ENCODE data around the gene ATP6V0B. TPM values are rescaled to one million over a fixed set of nuclear protein-coding genes. Genes with fewer than 3 reads are reported as not detected.
A peak's percentile ranks its signal among the peaks of the same experiment; 100 is the strongest.

The ATP6V0B gene
- total RNA-seq, 4 donors from 2014 or later, result 70.1 to 169 (median 135) TPM

- Histone ChIP-seq H3K27me3 (no peaks in the 10 kb centered on the region), H3K9me3 (no peaks in the 10 kb centered on the region), H3K27ac (peak within 1 kb of the TSS; percentile 14 to 63 (median 45)), H3K4me1 (peaks cover 15 to 37% (median 20%) of the 10 kb centered on the region in 3 donors), H3K36me3 (peaks cover 5 to 50% (median 8%) of the 10 kb centered on the region in 3 donors), H3K4me3 (peak within 1 kb of the TSS; percentile 66 to 84 (median 78))
- intact Hi-C loops (cut with DNase I), result no loop called here
- 2% methylated on average over 14 to 26 of the region's 47 CpGs for WGBS, 2 donors
- TF ChIP-seq CTCF (IDR thresholded peaks at IDR 0.05), result peak in 3 of 6 experiments; percentile 17 to 32 (median 27)
- TF ChIP-seq POLR2A (IDR thresholded peaks at IDR 0.05), result no peak
- DNase-seq, result peak; percentile 91
Measured at GRCh38 chr1:43969746-43970466, 4.9 kb upstream of the ATP6V0B start, which contains the start of gene DPH2. Gene DPH2, plus strand, starts transcription at chr1:43970010. Its CDS starts 166 bp downstream, at chr1:43970176.

GRCh38 chr1:43970502-43970901, 4.3 kb upstream of the ATP6V0B start:
- peaks cover 5 to 46% (median 8%) of the 10 kb centered on the region in 3 donors for H3K36me3 ChIP-seq
- H3K4me1 ChIP-seq, result peaks cover 17 to 39% (median 20%) of the 10 kb centered on the region in 3 donors
- H3K9me3 ChIP-seq, result no peaks in the 10 kb centered on the region
- TF ChIP-seq POLR2A (IDR thresholded peaks at IDR 0.05) (no peak), CTCF (IDR thresholded peaks at IDR 0.05) (no peak)
- WGBS, 2 donors, result 35 to 70% methylated on average over 3 to 5 of the region's 5 CpGs
- peak overlapping the region; percentile 14 to 63 (median 45) for H3K27ac ChIP-seq
- peak overlapping the region; percentile 66 to 84 (median 78) for H3K4me3 ChIP-seq
- no peaks in the 10 kb centered on the region for H3K27me3 ChIP-seq
- no peak for DNase-seq
- intact Hi-C loops (cut with DNase I), result no loop called here

GRCh38 chr1:43970911-43971310, 3.8 kb upstream of the ATP6V0B start:
- no peak for TF ChIP-seq POLR2A (IDR thresholded peaks at IDR 0.05)
- no peak for TF ChIP-seq CTCF (IDR thresholded peaks at IDR 0.05)
- Histone ChIP-seq H3K4me3 (peak overlapping the region in 2 of 4 donors; percentile 66 to 83), H3K36me3 (peaks cover 4 to 43% (median 5%) of the 10 kb centered on the region in 3 donors), H3K27me3 (no peaks in the 10 kb centered on the region), H3K9me3 (no peaks in the 10 kb centered on the region), H3K4me1 (peaks cover 21 to 43% (median 24%) of the 10 kb centered on the region in 3 donors), H3K27ac (no peak overlapping the region)
- intact Hi-C loops (cut with DNase I), result no loop called here
- 80 to 93% methylated on average over 8 to 9 of the region's 9 CpGs for whole genome bisulfite sequencing, 2 donors
- DNase-seq, result no peak

GRCh38 chr1:43971336-43971980, 3.3 kb upstream of the ATP6V0B start:
- intact Hi-C loops (cut with DNase I), result no loop called here
- Histone ChIP-seq H3K36me3 (peaks cover 1 to 43% (median 7%) of the 10 kb centered on the region in 3 donors), H3K4me1 (peaks cover 26 to 48% (median 30%) of the 10 kb centered on the region in 3 donors), H3K4me3 (no peak overlapping the region), H3K27me3 (no peaks in the 10 kb centered on the region), H3K27ac (no peak overlapping the region), H3K9me3 (no peaks in the 10 kb centered on the region)
- no peak for DNase-seq
- TF ChIP-seq POLR2A (IDR thresholded peaks at IDR 0.05) (no peak), CTCF (IDR thresholded peaks at IDR 0.05) (no peak)
- WGBS, 2 donors, result 85 to 100% methylated on average over 3 to 11 of the region's 17 CpGs

GRCh38 chr1:43973981-43974442, 748 bp upstream of the ATP6V0B start:
- H3K27me3 ChIP-seq, result no peaks in the 10 kb centered on the region
- no peak for TF ChIP-seq CTCF (IDR thresholded peaks at IDR 0.05)
- TF ChIP-seq POLR2A (IDR thresholded peaks at IDR 0.05), result no peak
- intact Hi-C loops (cut with DNase I), result no loop called here
- WGBS, 2 donors, result 29 to 31% methylated on average over 9 of the region's 9 CpGs
- H3K4me1 ChIP-seq, result peaks cover 40 to 72% (median 47%) of the 10 kb centered on the region in 3 donors
- H3K4me3 ChIP-seq, result peak overlapping the region; percentile 62 to 99 (median 86)
- H3K36me3 ChIP-seq, result peaks cover 12 to 48% (median 20%) of the 10 kb centered on the region in 3 donors
- no peak for DNase-seq
- H3K9me3 ChIP-seq, result no peaks in the 10 kb centered on the region
- H3K27ac ChIP-seq, result peak overlapping the region; percentile 89 to 98 (median 96)
